Esophagus squamous epithelium (tissue), 5 donors: Measurements from ENCODE around the gene CTIF. TPM values are rescaled to one million over a fixed set of nuclear protein-coding genes. Genes with fewer than 3 reads are reported as not detected.

Experiments used
- DNase-seq: peaks from one replicate; lab custom pipeline; 2025; lab: John Stamatoyannopoulos, UW
- H3K27ac ChIP-seq, 4 donors: fragments of 200-600 bp; sonication (generic); one replicate each; pipeline ENCODE4 v1.5.1; 2016 to 2019; ENCODE audit warnings: mild to moderate bottlenecking in 1 of 4
- H3K27me3 ChIP-seq, 4 donors: fragments of 200-600 bp; sonication (generic); 1 replicate in 3 of 4; 2 replicates in 1 of 4; pipeline versions ENCODE4 v1.5.1 to v1.6.0; 2017 to 2021; ENCODE audit warnings: antibody characterized with exemption in 1 of 4
- H3K36me3 ChIP-seq, 3 donors: fragments of 200-600 bp; sonication (generic); one replicate each; pipeline ENCODE4 v1.5.1; 2016 to 2019
- H3K4me1 ChIP-seq, 3 donors: fragments of 200-600 bp; sonication (generic); one replicate each; pipeline ENCODE4 v1.5.1; 2017 to 2019
- H3K4me3 ChIP-seq, 4 donors: fragments of 200-600 bp; sonication (generic); 1 replicate in 3 of 4; 2 replicates in 1 of 4; pipeline ENCODE4 v1.5.1; 2016 to 2019; ENCODE audit warnings: mild to moderate bottlenecking in 2 of 4, moderate library complexity in 1 of 4
- H3K9me3 ChIP-seq, 3 donors: fragments of 200-600 bp; sonication (generic); one replicate each; pipeline ENCODE4 v1.5.1; 2016 to 2019
- CTCF ChIP-seq, 6 experiments: fragments of 450-650 bp in 4 of 6; fragments of 200-600 bp in 2 of 6; sonication (generic) in 2 of 6; IDR thresholded peaks; one replicate each; pipeline ENCODE4 v1.5.1; 2016 to 2019; ENCODE audit warnings: antibody characterized with exemption in 6 of 6, mild to moderate bottlenecking in 4 of 6, moderate library complexity in 4 of 6
- POLR2A ChIP-seq, 4 donors: fragments of 450-650 bp; IDR thresholded peaks; one replicate each; pipeline ENCODE4 v1.6.1; 2017; ENCODE audit warnings: antibody characterized with exemption in 4 of 4, mild to moderate bottlenecking in 4 of 4, moderate library complexity in 3 of 4
- WGBS, 2 donors: methylation state at CpG; one replicate each; pipeline ENCODE4 v1.1.5; 2018; 5-methylcytosine and 5-hydroxymethylcytosine counted together
- intact Hi-C: fragments of 100-400 bp; cut with DNase I; formaldehyde crosslinking; loops from one replicate; pipeline ENCODE4 v1.15.0; 2022
- total RNA-seq, 4 donors: library from RNA; depleted of rRNA; stranded (reverse); fragments of >200 nt; gene quantifications; one replicate each; pipeline ENCODE4 v1.1.0, GENCODE V29; 2016
- donor health status: DM: yes; HTN: yes; CAD: no.

Gene CTIF
- total RNA-seq, 4 donors from 2014 or later = 4.7 to 24.2 (median 10.2) TPM

- H3K36me3 ChIP-seq = no peaks in the 10 kb centered on the region
- no peak for DNase-seq
- peaks cover 0 to 24% (median 9%) of the 10 kb centered on the region in 3 donors for H3K4me1 ChIP-seq
- H3K9me3 ChIP-seq = no peaks in the 10 kb centered on the region
- TF ChIP-seq CTCF (IDR thresholded peaks at IDR 0.05) (no peak), POLR2A (IDR thresholded peaks at IDR 0.05) (no peak)
- WGBS, 2 donors = 88 to 97% methylated on average over 8 to 14 of the region's 23 CpGs
- H3K4me3 ChIP-seq = no peak overlapping the region
- no peaks in the 10 kb centered on the region for H3K27me3 ChIP-seq
- no peak overlapping the region for H3K27ac ChIP-seq
- intact Hi-C loops = no loop called here
These were observed 332.7 kb downstream of the CTIF start for GRCh38 chr18:48871391-48872166.

- no peaks in the 10 kb centered on the region for H3K9me3 ChIP-seq
- 51 to 55% methylated on average over 13 to 14 of the region's 20 CpGs for WGBS, 2 donors
- peak overlapping the region in 1 of 4 donors; percentile 2 for H3K27ac ChIP-seq
- DNase-seq = no peak
- no peaks in the 10 kb centered on the region for H3K27me3 ChIP-seq
- H3K4me3 ChIP-seq = no peak overlapping the region
- H3K4me1 ChIP-seq = peaks cover 0 to 24% (median 9%) of the 10 kb centered on the region in 3 donors
- intact Hi-C loops = no loop called here
- TF ChIP-seq POLR2A (IDR thresholded peaks at IDR 0.05) (no peak), CTCF (IDR thresholded peaks at IDR 0.05) (no peak)
- no peaks in the 10 kb centered on the region for H3K36me3 ChIP-seq
These were observed 333.7 kb downstream of the CTIF start for GRCh38 chr18:48872234-48873145.

- intact Hi-C loops = no loop called here
- WGBS, 2 donors = 86 to 88% methylated on average over 3 to 4 of the region's 5 CpGs
- DNase-seq = no peak
- Histone ChIP-seq H3K9me3 (no peaks in the 10 kb centered on the region), H3K27ac (no peak overlapping the region), H3K4me3 (no peak overlapping the region), H3K36me3 (no peaks in the 10 kb centered on the region), H3K27me3 (no peaks in the 10 kb centered on the region), H3K4me1 (peaks cover 0 to 27% (median 16%) of the 10 kb centered on the region in 3 donors)
- TF ChIP-seq POLR2A (IDR thresholded peaks at IDR 0.05) (no peak), CTCF (IDR thresholded peaks at IDR 0.05) (no peak)
These were observed 335.4 kb downstream of the CTIF start for GRCh38 chr18:48874233-48874632.

- H3K27me3 ChIP-seq = no peaks in the 10 kb centered on the region
- no peaks in the 10 kb centered on the region for H3K36me3 ChIP-seq
- 83 to 93% methylated on average over 12 to 14 of the region's 15 CpGs for WGBS, 2 donors
- H3K4me1 ChIP-seq = peaks cover 0 to 30% (median 17%) of the 10 kb centered on the region in 3 donors
- DNase-seq = no peak
- H3K9me3 ChIP-seq = no peaks in the 10 kb centered on the region
- intact Hi-C loops = no loop called here
- no peak for TF ChIP-seq POLR2A (IDR thresholded peaks at IDR 0.05)
- TF ChIP-seq CTCF (IDR thresholded peaks at IDR 0.05) = no peak
- H3K27ac ChIP-seq = no peak overlapping the region
- H3K4me3 ChIP-seq = no peak overlapping the region
These were observed 335.9 kb downstream of the CTIF start for GRCh38 chr18:48874701-48875162.
